Esophagus squamous epithelium (tissue), 5 donors: ENCODE results near the gene PTPRCAP. TPM values are rescaled to one million over a fixed set of nuclear protein-coding genes. Genes with fewer than 3 reads are reported as not detected.

Source experiments
- DNase-seq: peaks from one replicate; lab custom pipeline; 2025; lab: John Stamatoyannopoulos, UW
- H3K27ac ChIP-seq, 4 donors: fragments of 200-600 bp; sonication (generic); one replicate each; pipeline ENCODE4 v1.5.1; 2016 to 2019; ENCODE audit warnings: mild to moderate bottlenecking in 1 of 4
- H3K27me3 ChIP-seq, 4 donors: fragments of 200-600 bp; sonication (generic); 1 replicate in 3 of 4; 2 replicates in 1 of 4; pipeline versions ENCODE4 v1.5.1 to v1.6.0; 2017 to 2021; ENCODE audit warnings: antibody characterized with exemption in 1 of 4
- H3K36me3 ChIP-seq, 3 donors: fragments of 200-600 bp; sonication (generic); one replicate each; pipeline ENCODE4 v1.5.1; 2016 to 2019
- H3K4me1 ChIP-seq, 3 donors: fragments of 200-600 bp; sonication (generic); one replicate each; pipeline ENCODE4 v1.5.1; 2017 to 2019
- H3K4me3 ChIP-seq, 4 donors: fragments of 200-600 bp; sonication (generic); 1 replicate in 3 of 4; 2 replicates in 1 of 4; pipeline ENCODE4 v1.5.1; 2016 to 2019; ENCODE audit warnings: mild to moderate bottlenecking in 2 of 4, moderate library complexity in 1 of 4
- H3K9me3 ChIP-seq, 3 donors: fragments of 200-600 bp; sonication (generic); one replicate each; pipeline ENCODE4 v1.5.1; 2016 to 2019
- CTCF ChIP-seq, 6 experiments: fragments of 450-650 bp in 4 of 6; fragments of 200-600 bp in 2 of 6; sonication (generic) in 2 of 6; IDR thresholded peaks; one replicate each; pipeline ENCODE4 v1.5.1; 2016 to 2019; ENCODE audit warnings: antibody characterized with exemption in 6 of 6, mild to moderate bottlenecking in 4 of 6, moderate library complexity in 4 of 6
- POLR2A ChIP-seq, 4 donors: fragments of 450-650 bp; IDR thresholded peaks; one replicate each; pipeline ENCODE4 v1.6.1; 2017; ENCODE audit warnings: antibody characterized with exemption in 4 of 4, mild to moderate bottlenecking in 4 of 4, moderate library complexity in 3 of 4
- WGBS, 2 donors: methylation state at CpG; one replicate each; pipeline ENCODE4 v1.1.5; 2018; 5-methylcytosine and 5-hydroxymethylcytosine counted together
- intact Hi-C: fragments of 100-400 bp; cut with DNase I; formaldehyde crosslinking; loops from one replicate; pipeline ENCODE4 v1.15.0; 2022
- total RNA-seq, 4 donors: library from RNA; depleted of rRNA; stranded (reverse); fragments of >200 nt; gene quantifications; one replicate each; pipeline ENCODE4 v1.1.0, GENCODE V29; 2016
- donor health status: DM: yes; HTN: yes; CAD: no.

Gene PTPRCAP
- total RNA-seq, 4 donors from 2014 or later, result 5.9 to 14.1 (median 6.8) TPM

GRCh38 chr11:67464411-67465188 is 27.1 kb upstream of the PTPRCAP start:
- Histone ChIP-seq H3K27me3 (no peaks in the 10 kb centered on the region), H3K9me3 (no peaks in the 10 kb centered on the region), H3K4me3 (peak overlapping the region; percentile 35 to 75 (median 48)), H3K36me3 (peaks cover 0 to 21% (median 0%) of the 10 kb centered on the region in 3 donors), H3K27ac (peak overlapping the region; percentile 93 to 98 (median 96)), H3K4me1 (peaks cover 34 to 67% (median 38%) of the 10 kb centered on the region in 3 donors)
- intact Hi-C loops, result no loop called here
- TF ChIP-seq CTCF (IDR thresholded peaks at IDR 0.05) (peak in 1 of 6 experiments; percentile 6), POLR2A (IDR thresholded peaks at IDR 0.05) (peak in 2 of 4 donors; percentile 8 to 73)
- DNase-seq, result peak; percentile 72
- 12 to 44% methylated on average over 5 to 8 of the region's 56 CpGs for WGBS, 2 donors

DNA sequence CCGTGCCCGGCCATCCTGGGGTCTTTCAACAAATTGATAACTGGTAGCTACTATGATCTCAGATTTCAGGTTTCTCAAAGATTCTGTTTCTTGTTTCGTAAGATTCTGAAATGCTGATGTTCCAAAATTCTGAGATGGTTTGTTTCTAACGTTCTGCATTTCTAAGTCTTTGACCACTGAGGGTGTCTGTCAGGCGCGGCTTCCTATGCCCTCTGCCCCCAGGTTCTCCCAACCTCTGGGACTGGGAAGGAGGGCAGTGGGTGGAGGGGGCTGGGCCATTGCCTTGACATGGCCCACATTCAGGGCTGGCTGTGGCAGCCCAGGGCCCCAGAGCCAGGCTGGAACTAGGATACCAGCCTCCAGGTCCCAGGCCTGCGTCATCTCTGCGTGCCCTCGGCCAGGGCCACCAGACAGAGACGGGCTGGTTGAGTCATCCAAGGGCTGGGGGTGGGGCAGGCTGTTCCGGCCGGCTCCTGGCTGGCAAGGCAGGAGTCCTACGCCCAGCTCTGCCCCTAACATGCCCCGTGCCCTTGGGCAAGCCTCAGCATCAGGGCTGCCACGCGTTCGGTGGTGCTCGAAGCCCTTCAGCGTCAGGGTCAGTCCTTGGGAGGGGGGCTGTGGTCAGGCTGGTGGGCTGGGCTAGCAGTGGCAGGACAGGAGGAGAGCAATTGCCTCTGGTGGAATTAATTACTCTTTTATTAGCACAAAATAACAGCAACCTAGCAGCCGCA is 26.4 kb upstream of the PTPRCAP start:
- H3K4me1 ChIP-seq, result peaks cover 33 to 68% (median 38%) of the 10 kb centered on the region in 3 donors
- 63 to 73% methylated on average over 6 to 9 of the region's 20 CpGs for WGBS, 2 donors
- no peak for DNase-seq

GRCh38 chr11:67463186-67463585 is 25.7 kb upstream of the PTPRCAP start:
- Histone ChIP-seq H3K4me3 (no peak overlapping the region), H3K27ac (peak overlapping the region in 3 of 4 donors; percentile 39 to 96 (median 96)), H3K4me1 (peaks cover 27 to 65% (median 37%) of the 10 kb centered on the region in 3 donors), H3K27me3 (no peaks in the 10 kb centered on the region), H3K9me3 (no peaks in the 10 kb centered on the region), H3K36me3 (peaks cover 0 to 21% (median 0%) of the 10 kb centered on the region in 3 donors)
- intact Hi-C loops, result no loop called here
- 73 to 84% methylated on average over 6 to 9 of the region's 10 CpGs for WGBS, 2 donors
- no peak for DNase-seq
- TF ChIP-seq POLR2A (IDR thresholded peaks at IDR 0.05) (no peak), CTCF (IDR thresholded peaks at IDR 0.05) (no peak)

More for the DNA sequence above, 26.4 kb upstream of the PTPRCAP start:
- Histone ChIP-seq H3K36me3 (peaks cover 0 to 21% (median 0%) of the 10 kb centered on the region in 3 donors), H3K27me3 (no peaks in the 10 kb centered on the region), H3K9me3 (no peaks in the 10 kb centered on the region), H3K27ac (peak overlapping the region; percentile 93 to 98 (median 96)), H3K4me3 (peak overlapping the region in 3 of 4 donors; percentile 47 to 75 (median 50))
- TF ChIP-seq CTCF (IDR thresholded peaks at IDR 0.05) (no peak), POLR2A (IDR thresholded peaks at IDR 0.05) (peak in 2 of 4 donors; percentile 17 to 26)
- intact Hi-C loops, result no loop called here

DNA sequence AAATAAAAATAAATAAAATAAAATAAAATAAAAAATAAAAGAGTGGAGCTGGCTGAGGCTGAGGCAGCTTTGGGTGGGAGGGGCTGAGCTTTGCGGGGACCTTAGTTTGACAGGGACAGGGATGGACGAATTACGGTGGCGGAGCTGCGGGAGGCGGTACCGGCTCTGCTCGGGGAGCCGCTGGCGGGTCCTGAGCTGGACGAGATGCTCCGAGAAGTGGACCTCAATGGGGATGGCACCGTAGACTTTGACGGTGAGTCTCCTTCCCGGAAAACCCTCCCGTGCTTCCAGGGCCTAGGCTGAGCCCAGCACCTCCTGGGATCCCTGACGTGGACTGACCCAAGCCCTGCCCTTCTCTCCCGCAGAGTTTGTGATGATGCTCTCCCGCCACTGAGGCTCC is 20.8 kb upstream of the PTPRCAP start:
- Histone ChIP-seq H3K4me1 (peaks cover 0 to 16% (median 0%) of the 10 kb centered on the region in 3 donors), H3K27ac (no peak overlapping the region), H3K9me3 (no peaks in the 10 kb centered on the region), H3K4me3 (no peak overlapping the region), H3K27me3 (no peaks in the 10 kb centered on the region), H3K36me3 (no peaks in the 10 kb centered on the region)
- WGBS, 2 donors, result 87 to 96% methylated on average over 11 to 15 of the region's 19 CpGs
- intact Hi-C loops, result no loop called here
- TF ChIP-seq CTCF (IDR thresholded peaks at IDR 0.05), result no peak
- TF ChIP-seq POLR2A (IDR thresholded peaks at IDR 0.05), result no peak
- no peak for DNase-seq
